Tibial nerve (tissue), 4 donors: ENCODE data around the gene MTMR11.

Experiments
- CTCF ChIP-seq, 5 experiments: fragments of 200-600 bp in 3 of 5; fragments of 450-650 bp in 2 of 5; sonication (generic) in 3 of 5; IDR thresholded peaks; one replicate each; pipeline ENCODE4 v1.5.1; 2016 to 2019; ENCODE audit warnings: antibody characterized with exemption in 5 of 5, mild to moderate bottlenecking in 3 of 5, moderate library complexity in 2 of 5
- EP300 ChIP-seq, 2 donors: sonication (generic); formaldehyde crosslinking; IDR thresholded peaks; one replicate each; pipeline ENCODE4 v1.6.1; 2017; ENCODE audit warnings: antibody characterized with exemption in 2 of 2, mild to moderate bottlenecking in 1 of 2
- POLR2A ChIP-seq, 2 donors: fragments of 450-650 bp; IDR thresholded peaks; one replicate each; pipeline ENCODE4 v1.6.1; 2017; ENCODE audit warnings: antibody characterized with exemption in 2 of 2, mild to moderate bottlenecking in 2 of 2, moderate library complexity in 2 of 2

- TF ChIP-seq CTCF (IDR thresholded peaks at IDR 0.05): no peak
- TF ChIP-seq POLR2A (IDR thresholded peaks at IDR 0.05): no peak
- TF ChIP-seq EP300 (IDR thresholded peaks at IDR 0.05): no peak
Measured at GRCh38 chr1:149936992-149937705, 470 bp upstream of the MTMR11 start.
